ENCODE measurements around the gene GLS. TPM values are rescaled to one million over a fixed set of nuclear protein-coding genes. Genes with fewer than 3 reads are reported as not detected.
A peak's percentile ranks its signal among the peaks of the same experiment; 100 is the strongest.

Gene GLS
- total RNA-seq, 2 donors from 2014 or later = 221 to 318 TPM

GRCh38 chr2:191008286-191008685 is 127.7 kb downstream of the GLS start:
- no peak for ATAC-seq
- no peaks in the 10 kb centered on the region for H3K9me3 Mint-ChIP-seq
- H3K27me3 Mint-ChIP-seq = no peaks in the 10 kb centered on the region
- H3K27ac Mint-ChIP-seq = peak overlapping the region in 1 of 2 donors; percentile 62
- no peak for DNase-seq (ENCODE audit: low spot score)
- H3K36me3 Mint-ChIP-seq = peaks cover 53% of the 10 kb centered on the region
- H3K4me3 Mint-ChIP-seq = no peak overlapping the region
- peaks cover 24 to 44% of the 10 kb centered on the region in 2 donors for H3K4me1 Mint-ChIP-seq (ENCODE audit: low read depth in 2 of 2)

- H3K36me3 Mint-ChIP-seq = peaks cover 39% of the 10 kb centered on the region
- H3K4me3 Mint-ChIP-seq = peak overlapping the region; percentile 25
- no peaks in the 10 kb centered on the region for H3K27me3 Mint-ChIP-seq
- DNase-seq (ENCODE audit: low spot score) (no peak), ATAC-seq (no peak)
- H3K9me3 Mint-ChIP-seq = no peaks in the 10 kb centered on the region
- H3K4me1 Mint-ChIP-seq (ENCODE audit: low read depth in 2 of 2) = peaks cover 17 to 30% of the 10 kb centered on the region in 2 donors
- peak overlapping the region; percentile 35 to 45 for H3K27ac Mint-ChIP-seq
Observed at GRCh38 chr2:191009541-191010374, 129.1 kb downstream of the GLS start.

GRCh38 chr2:191010887-191011885 is 130.6 kb downstream of the GLS start:
- H3K27me3 Mint-ChIP-seq = no peaks in the 10 kb centered on the region
- H3K4me3 Mint-ChIP-seq = no peak overlapping the region
- H3K27ac Mint-ChIP-seq = no peak overlapping the region
- no peaks in the 10 kb centered on the region for H3K9me3 Mint-ChIP-seq
- DNase-seq (ENCODE audit: low spot score) (no peak), ATAC-seq (no peak)
- peaks cover 35% of the 10 kb centered on the region for H3K36me3 Mint-ChIP-seq
- H3K4me1 Mint-ChIP-seq (ENCODE audit: low read depth in 2 of 2) = peaks cover 14 to 25% of the 10 kb centered on the region in 2 donors

- H3K4me1 Mint-ChIP-seq (ENCODE audit: low read depth in 2 of 2) = peaks cover 14 to 24% of the 10 kb centered on the region in 2 donors
- DNase-seq (ENCODE audit: low spot score) (no peak), ATAC-seq (no peak)
- H3K4me3 Mint-ChIP-seq = no peak overlapping the region
- no peak overlapping the region for H3K27ac Mint-ChIP-seq
- H3K9me3 Mint-ChIP-seq = peaks cover 2% of the 10 kb centered on the region
- H3K27me3 Mint-ChIP-seq = no peaks in the 10 kb centered on the region
- H3K36me3 Mint-ChIP-seq = peaks cover 29% of the 10 kb centered on the region
Observed at GRCh38 chr2:191012346-191012745, 131.7 kb downstream of the GLS start.

GRCh38 chr2:191012845-191013681 is 132.4 kb downstream of the GLS start:
- no peaks in the 10 kb centered on the region for H3K27me3 Mint-ChIP-seq
- H3K4me3 Mint-ChIP-seq = no peak overlapping the region
- no peak for DNase-seq (ENCODE audit: low spot score)
- H3K9me3 Mint-ChIP-seq = peaks cover 2% of the 10 kb centered on the region
- peaks cover 14 to 22% of the 10 kb centered on the region in 2 donors for H3K4me1 Mint-ChIP-seq (ENCODE audit: low read depth in 2 of 2)
- ATAC-seq = peak in 1 of 2 donors; percentile 5
- peaks cover 25% of the 10 kb centered on the region for H3K36me3 Mint-ChIP-seq
- H3K27ac Mint-ChIP-seq = no peak overlapping the region

GRCh38 chr2:191013682-191013931 is 133.0 kb downstream of the GLS start:
- H3K9me3 Mint-ChIP-seq = peaks cover 2% of the 10 kb centered on the region
- DNase-seq (ENCODE audit: low spot score) (no peak), ATAC-seq (no peak)
- peaks cover 16 to 18% of the 10 kb centered on the region in 2 donors for H3K4me1 Mint-ChIP-seq (ENCODE audit: low read depth in 2 of 2)
- H3K36me3 Mint-ChIP-seq = peaks cover 21% of the 10 kb centered on the region
- H3K27me3 Mint-ChIP-seq = no peaks in the 10 kb centered on the region
- no peak overlapping the region for H3K4me3 Mint-ChIP-seq
- H3K27ac Mint-ChIP-seq = no peak overlapping the region

- Mint-ChIP-seq H3K27me3 (no peaks in the 10 kb centered on the region), H3K4me1 (ENCODE audit: low read depth in 2 of 2) (peaks cover 18 to 20% of the 10 kb centered on the region in 2 donors), H3K9me3 (peaks cover 2% of the 10 kb centered on the region), H3K36me3 (peaks cover 21% of the 10 kb centered on the region), H3K27ac (no peak within 1 kb of the TSS), H3K4me3 (no peak within 1 kb of the TSS)
- peak; percentile 93 to 94 for ATAC-seq
- DNase-seq (ENCODE audit: low spot score) = peak; percentile 97
Observed at GRCh38 chr2:191013932-191014652, 133.5 kb downstream of the GLS start, which contains the start of gene STAT1. TSS of gene STAT1 (minus strand) at chr2:191014171. CDS start at chr2:191010003, 4,168 bp downstream.

GRCh38 chr2:191014653-191015020 is 134.0 kb downstream of the GLS start:
- DNase-seq (ENCODE audit: low spot score) (no peak), ATAC-seq (peak; percentile 14 to 51)
- no peak overlapping the region for H3K4me3 Mint-ChIP-seq
- peaks cover 15 to 21% of the 10 kb centered on the region in 2 donors for H3K4me1 Mint-ChIP-seq (ENCODE audit: low read depth in 2 of 2)
- H3K36me3 Mint-ChIP-seq = peaks cover 19% of the 10 kb centered on the region
- H3K9me3 Mint-ChIP-seq = peaks cover 2% of the 10 kb centered on the region
- H3K27me3 Mint-ChIP-seq = no peaks in the 10 kb centered on the region
- no peak overlapping the region for H3K27ac Mint-ChIP-seq

Other genes starting within 250 kb of the GLS start
- gene NAB1, start 231.7 kb upstream of the GLS start, total RNA-seq = 10 to 100 TPM; 45.7 to 59.7 TPM
- 100 to 1,000 TPM; 145 to 252 TPM for gene STAT1, start 133.3 kb downstream of the GLS start, total RNA-seq